Lower leg skin (tissue), 3 donors: ENCODE data around the gene TNFRSF8.

Experiments used
- CTCF ChIP-seq, 3 donors: fragments of 450-650 bp; IDR thresholded peaks; one replicate each; pipeline ENCODE4 v1.5.1; 2016; ENCODE audit warnings: antibody characterized with exemption in 3 of 3, mild to moderate bottlenecking in 3 of 3, moderate library complexity in 2 of 3
- POLR2A ChIP-seq, 2 donors: fragments of 450-650 bp; IDR thresholded peaks; one replicate each; pipeline ENCODE4 v1.6.1; 2016 to 2017; ENCODE audit warnings: antibody characterized with exemption in 2 of 2, mild to moderate bottlenecking in 1 of 2, moderate library complexity in 1 of 2

GRCh38 chr1:12038356-12039163 lies 24.5 kb upstream of the TNFRSF8 start:
- no peak for TF ChIP-seq CTCF (IDR thresholded peaks at IDR 0.05)
- no peak for TF ChIP-seq POLR2A (IDR thresholded peaks at IDR 0.05)
